ENCODE data around the gene E2F8. TPM values are rescaled to one million over a fixed set of nuclear protein-coding genes. Genes with fewer than 3 reads are reported as not detected.

Gene E2F8
- total and polyA plus RNA-seq, 2 experiments from 2014 or later: 8.3 to 10.6 TPM

- ATAC-seq (no peak), DNase-seq (ENCODE audit: low spot score) (no peak)
- no peaks in the 10 kb centered on the region for H4K20me1 ChIP-seq (replicated peaks; ENCODE audit: insufficient read depth)
- Mint-ChIP-seq H3K36me3 (ENCODE audit: low read depth) (peaks cover 5% of the 10 kb centered on the region; the same call in 2 of the 3 replicates), H3K27ac (no peak overlapping the region), H3K4me3 (no peak overlapping the region), H3K27me3 (ENCODE audit: insufficient read depth, low read depth, poor library complexity) (no peaks in the 10 kb centered on the region), H3K4me1 (no peaks in the 10 kb centered on the region), H3K9me3 (peaks cover 23% of the 10 kb centered on the region)
- no peak overlapping the region for H2AFZ ChIP-seq
- TF ChIP-seq CREB1 (CRISPR knock-in tag; IDR thresholded peaks at IDR 0.05; ENCODE audit: low read depth) (no peak), STAT1 (IDR thresholded peaks at IDR 0.05; ENCODE audit: unreplicated experiment) (no peak), NANOG (IDR thresholded peaks at IDR 0.05; ENCODE audit: borderline replicate concordance) (no peak), POLR2AphosphoS5 (IDR thresholded peaks at IDR 0.05; ENCODE audit: low read depth) (no peak), EZH2phosphoT487 (IDR thresholded peaks at IDR 0.05; ENCODE audit: unreplicated experiment) (no peak), CTCF (conservative IDR thresholded peaks at IDR 0.05; ENCODE audit: low read depth in 2 of 2) (no peak), ZNF331 (CRISPR knock-in tag; IDR thresholded peaks at IDR 0.05; ENCODE audit: low read depth) (no peak), ZNF114 (CRISPR knock-in tag; IDR thresholded peaks at IDR 0.05) (no peak), JUNB (IDR thresholded peaks at IDR 0.05; ENCODE audit: unreplicated experiment) (no peak), EZH2 (IDR thresholded peaks at IDR 0.05; ENCODE audit: low read depth, unreplicated experiment) (no peak)
- TF ChIP-seq, protein P1, sequence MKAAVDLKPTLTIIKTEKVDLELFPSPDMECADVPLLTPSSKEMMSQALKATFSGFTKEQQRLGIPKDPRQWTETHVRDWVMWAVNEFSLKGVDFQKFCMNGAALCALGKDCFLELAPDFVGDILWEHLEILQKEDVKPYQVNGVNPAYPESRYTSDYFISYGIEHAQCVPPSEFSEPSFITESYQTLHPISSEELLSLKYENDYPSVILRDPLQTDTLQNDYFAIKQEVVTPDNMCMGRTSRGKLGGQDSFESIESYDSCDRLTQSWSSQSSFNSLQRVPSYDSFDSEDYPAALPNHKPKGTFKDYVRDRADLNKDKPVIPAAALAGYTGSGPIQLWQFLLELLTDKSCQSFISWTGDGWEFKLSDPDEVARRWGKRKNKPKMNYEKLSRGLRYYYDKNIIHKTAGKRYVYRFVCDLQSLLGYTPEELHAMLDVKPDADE (IDR thresholded peaks at IDR 0.05): no peak
- TF ChIP-seq, protein P2, sequence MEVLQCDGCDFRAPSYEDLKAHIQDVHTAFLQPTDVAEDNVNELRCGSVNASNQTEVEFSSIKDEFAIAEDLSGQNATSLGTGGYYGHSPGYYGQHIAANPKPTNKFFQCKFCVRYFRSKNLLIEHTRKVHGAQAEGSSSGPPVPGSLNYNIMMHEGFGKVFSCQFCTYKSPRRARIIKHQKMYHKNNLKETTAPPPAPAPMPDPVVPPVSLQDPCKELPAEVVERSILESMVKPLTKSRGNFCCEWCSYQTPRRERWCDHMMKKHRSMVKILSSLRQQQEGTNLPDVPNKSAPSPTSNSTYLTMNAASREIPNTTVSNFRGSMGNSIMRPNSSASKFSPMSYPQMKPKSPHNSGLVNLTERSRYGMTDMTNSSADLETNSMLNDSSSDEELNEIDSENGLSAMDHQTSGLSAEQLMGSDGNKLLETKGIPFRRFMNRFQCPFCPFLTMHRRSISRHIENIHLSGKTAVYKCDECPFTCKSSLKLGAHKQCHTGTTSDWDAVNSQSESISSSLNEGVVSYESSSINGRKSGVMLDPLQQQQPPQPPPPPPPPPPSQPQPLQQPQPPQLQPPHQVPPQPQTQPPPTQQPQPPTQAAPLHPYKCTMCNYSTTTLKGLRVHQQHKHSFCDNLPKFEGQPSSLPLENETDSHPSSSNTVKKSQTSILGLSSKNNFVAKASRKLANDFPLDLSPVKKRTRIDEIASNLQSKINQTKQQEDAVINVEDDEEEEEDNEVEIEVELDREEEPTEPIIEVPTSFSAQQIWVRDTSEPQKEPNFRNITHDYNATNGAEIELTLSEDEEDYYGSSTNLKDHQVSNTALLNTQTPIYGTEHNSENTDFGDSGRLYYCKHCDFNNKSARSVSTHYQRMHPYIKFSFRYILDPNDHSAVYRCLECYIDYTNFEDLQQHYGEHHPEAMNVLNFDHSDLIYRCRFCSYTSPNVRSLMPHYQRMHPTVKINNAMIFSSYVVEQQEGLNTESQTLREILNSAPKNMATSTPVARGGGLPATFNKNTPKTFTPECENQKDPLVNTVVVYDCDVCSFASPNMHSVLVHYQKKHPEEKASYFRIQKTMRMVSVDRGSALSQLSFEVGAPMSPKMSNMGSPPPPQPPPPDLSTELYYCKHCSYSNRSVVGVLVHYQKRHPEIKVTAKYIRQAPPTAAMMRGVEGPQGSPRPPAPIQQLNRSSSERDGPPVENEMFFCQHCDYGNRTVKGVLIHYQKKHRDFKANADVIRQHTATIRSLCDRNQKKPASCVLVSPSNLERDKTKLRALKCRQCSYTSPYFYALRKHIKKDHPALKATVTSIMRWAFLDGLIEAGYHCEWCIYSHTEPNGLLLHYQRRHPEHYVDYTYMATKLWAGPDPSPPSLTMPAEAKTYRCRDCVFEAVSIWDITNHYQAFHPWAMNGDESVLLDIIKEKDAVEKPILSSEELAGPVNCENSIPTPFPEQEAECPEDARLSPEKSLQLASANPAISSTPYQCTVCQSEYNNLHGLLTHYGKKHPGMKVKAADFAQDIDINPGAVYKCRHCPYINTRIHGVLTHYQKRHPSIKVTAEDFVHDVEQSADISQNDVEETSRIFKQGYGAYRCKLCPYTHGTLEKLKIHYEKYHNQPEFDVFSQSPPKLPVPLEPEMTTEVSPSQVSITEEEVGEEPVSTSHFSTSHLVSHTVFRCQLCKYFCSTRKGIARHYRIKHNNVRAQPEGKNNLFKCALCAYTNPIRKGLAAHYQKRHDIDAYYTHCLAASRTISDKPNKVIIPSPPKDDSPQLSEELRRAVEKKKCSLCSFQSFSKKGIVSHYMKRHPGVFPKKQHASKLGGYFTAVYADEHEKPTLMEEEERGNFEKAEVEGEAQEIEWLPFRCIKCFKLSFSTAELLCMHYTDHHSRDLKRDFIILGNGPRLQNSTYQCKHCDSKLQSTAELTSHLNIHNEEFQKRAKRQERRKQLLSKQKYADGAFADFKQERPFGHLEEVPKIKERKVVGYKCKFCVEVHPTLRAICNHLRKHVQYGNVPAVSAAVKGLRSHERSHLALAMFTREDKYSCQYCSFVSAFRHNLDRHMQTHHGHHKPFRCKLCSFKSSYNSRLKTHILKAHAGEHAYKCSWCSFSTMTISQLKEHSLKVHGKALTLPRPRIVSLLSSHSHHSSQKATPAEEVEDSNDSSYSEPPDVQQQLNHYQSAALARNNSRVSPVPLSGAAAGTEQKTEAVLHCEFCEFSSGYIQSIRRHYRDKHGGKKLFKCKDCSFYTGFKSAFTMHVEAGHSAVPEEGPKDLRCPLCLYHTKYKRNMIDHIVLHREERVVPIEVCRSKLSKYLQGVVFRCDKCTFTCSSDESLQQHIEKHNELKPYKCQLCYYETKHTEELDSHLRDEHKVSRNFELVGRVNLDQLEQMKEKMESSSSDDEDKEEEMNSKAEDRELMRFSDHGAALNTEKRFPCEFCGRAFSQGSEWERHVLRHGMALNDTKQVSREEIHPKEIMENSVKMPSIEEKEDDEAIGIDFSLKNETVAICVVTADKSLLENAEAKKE (CRISPR knock-in tag; IDR thresholded peaks at IDR 0.05): no peak
- H3K4me1 ChIP-seq (ENCODE audit: insufficient read depth): no peaks in the 10 kb centered on the region
- no peak overlapping the region for H3K4me3 ChIP-seq
- H3K4me2 ChIP-seq: no peak overlapping the region
- no peaks in the 10 kb centered on the region for H3K27me3 ChIP-seq (ENCODE audit: insufficient read depth)
- no peaks in the 10 kb centered on the region for H3K36me3 ChIP-seq (ENCODE audit: insufficient read depth)
- peaks cover 5% of the 10 kb centered on the region; the same call in 1 of the 2 replicates for H3K9me2 ChIP-seq (ENCODE audit: insufficient read depth)
- H3F3A ChIP-seq (replicated peaks; ENCODE audit: low read depth): no peaks in the 10 kb centered on the region
- H3K27ac ChIP-seq (ENCODE audit: low read depth): no peak overlapping the region
- H3K79me2 ChIP-seq (replicated peaks; ENCODE audit: insufficient read depth): no peaks in the 10 kb centered on the region
Observed at GRCh38 chr11:19253153-19253745, 12.5 kb upstream of the E2F8 start.
